Measurements from ENCODE around the gene AMPH. TPM values are rescaled to one million over a fixed set of nuclear protein-coding genes. Genes with fewer than 3 reads are reported as not detected.

AMPH gene
- 26.4 TPM for polyA plus RNA-seq (2013, experiment 1 of 2)
- polyA plus RNA-seq (2013, experiment 2 of 2), result 26.2 TPM

- H3K18ac ChIP-seq (ENCODE audit: low read length), result peak within 1 kb of the TSS; percentile 96
- H3K27me3 ChIP-seq (ENCODE audit: control insufficient read depth in 3 of 3, insufficient read depth in 3 of 3, low read depth in 1 of 3, low read length in 3 of 3), result peaks cover 0 to 8% (median 0%) of the 10 kb centered on the region in 3 experiments
- peak; percentile 78 for DNase-seq (ENCODE audit: low spot score)
- no peak within 1 kb of the TSS for H3K27ac ChIP-seq (replicated peaks; ENCODE audit: low read length)
- peaks cover 0 to 2% of the 10 kb centered on the region in 2 donors for H3K9me3 ChIP-seq (replicated peaks in 1 of 2; ENCODE audit: control insufficient read depth in 2 of 2, insufficient read depth in 1 of 2, low read depth in 1 of 2, low read length in 2 of 2)
- WGBS, 2 donors (ENCODE audit: extremely low coverage in 2 of 2, insufficient read length in 2 of 2, insufficient replicate concordance in 1 of 2), result no CpG with 5 or more reads among the region's 105 CpGs
- peaks cover 4 to 14% of the 10 kb centered on the region in 2 donors for H3K4me1 ChIP-seq (ENCODE audit: control insufficient read depth in 2 of 2, insufficient read depth in 1 of 2, low read depth in 1 of 2, low read length in 2 of 2)
- no peak within 1 kb of the TSS for H3K23ac ChIP-seq (ENCODE audit: low read depth, low read length, poor library complexity)
- no peak within 1 kb of the TSS for H4K91ac ChIP-seq (ENCODE audit: low read depth, low read length, poor library complexity)
- H3K36me3 ChIP-seq (replicated peaks in 1 of 2; ENCODE audit: control insufficient read depth in 2 of 2, insufficient read depth in 2 of 2, low read length in 2 of 2), result no peaks in the 10 kb centered on the region
- peak within 1 kb of the TSS; percentile 17 for H2BK12ac ChIP-seq (ENCODE audit: low read length)
- H3K14ac ChIP-seq (ENCODE audit: low read length), result no peak within 1 kb of the TSS
- no peak within 1 kb of the TSS for H4K8ac ChIP-seq (ENCODE audit: low read depth, low read length)
- no peak within 1 kb of the TSS for H3K4ac ChIP-seq (ENCODE audit: low read length)
- no peaks in the 10 kb centered on the region for H3K79me1 ChIP-seq (ENCODE audit: low read depth, low read length)
- H2AK5ac ChIP-seq (ENCODE audit: low read depth, low read length), result no peak within 1 kb of the TSS
- peak within 1 kb of the TSS; percentile 72 for H3K4me2 ChIP-seq (ENCODE audit: insufficient read depth, low read length, poor library complexity, severe bottlenecking)
- peak within 1 kb of the TSS; percentile 68 to 83 for H3K4me3 ChIP-seq (ENCODE audit: low read length in 2 of 2)
- peak within 1 kb of the TSS; percentile 83 for H2BK5ac ChIP-seq (ENCODE audit: low read length)
- peak within 1 kb of the TSS; percentile 68 for H2BK15ac ChIP-seq (ENCODE audit: low read length)
- peak within 1 kb of the TSS; percentile 17 for H2BK120ac ChIP-seq (ENCODE audit: low read depth, low read length)
- H2AFZ ChIP-seq (ENCODE audit: low read length), result peak within 1 kb of the TSS; percentile 98
- peak within 1 kb of the TSS; percentile 94 for H3K9ac ChIP-seq (ENCODE audit: low read depth, low read length, poor library complexity)
Observed at GRCh38 chr7:38630720-38631673, at the start of gene AMPH. TSS of gene AMPH (minus strand) at chr7:38631373. CDS start at chr7:38631351, 22 bp downstream.

GRCh38 chr7:38679419-38679818, 48.2 kb upstream of the AMPH start:
- H3K18ac ChIP-seq (ENCODE audit: low read length), result no peak overlapping the region
- no peaks in the 10 kb centered on the region for H3K79me1 ChIP-seq (ENCODE audit: low read depth, low read length)
- no peak overlapping the region for H3K9ac ChIP-seq (ENCODE audit: low read depth, low read length, poor library complexity)
- no peak overlapping the region for H2AK5ac ChIP-seq (ENCODE audit: low read depth, low read length)
- no peak overlapping the region for H2BK5ac ChIP-seq (ENCODE audit: low read length)
- H3K4me1 ChIP-seq (ENCODE audit: control insufficient read depth in 2 of 2, insufficient read depth in 1 of 2, low read depth in 1 of 2, low read length in 2 of 2), result peaks cover 0 to 3% of the 10 kb centered on the region in 2 donors
- H3K27ac ChIP-seq (replicated peaks; ENCODE audit: low read length), result no peak overlapping the region
- H3K4me2 ChIP-seq (ENCODE audit: insufficient read depth, low read length, poor library complexity, severe bottlenecking), result no peak overlapping the region
- H3K4ac ChIP-seq (ENCODE audit: low read length), result no peak overlapping the region
- no peak for DNase-seq (ENCODE audit: low spot score)
- H3K9me3 ChIP-seq (replicated peaks in 1 of 2; ENCODE audit: control insufficient read depth in 2 of 2, insufficient read depth in 1 of 2, low read depth in 1 of 2, low read length in 2 of 2), result no peaks in the 10 kb centered on the region
- peaks cover 0 to 14% (median 0%) of the 10 kb centered on the region in 3 experiments for H3K27me3 ChIP-seq (ENCODE audit: control insufficient read depth in 3 of 3, insufficient read depth in 3 of 3, low read depth in 1 of 3, low read length in 3 of 3)
- no peak overlapping the region for H2BK120ac ChIP-seq (ENCODE audit: low read depth, low read length)
- no peak overlapping the region for H3K23ac ChIP-seq (ENCODE audit: low read depth, low read length, poor library complexity)
- H4K8ac ChIP-seq (ENCODE audit: low read depth, low read length), result no peak overlapping the region
- H3K36me3 ChIP-seq (replicated peaks in 1 of 2; ENCODE audit: control insufficient read depth in 2 of 2, insufficient read depth in 2 of 2, low read length in 2 of 2), result no peaks in the 10 kb centered on the region
- no peak overlapping the region for H2BK12ac ChIP-seq (ENCODE audit: low read length)
- no peak overlapping the region for H3K14ac ChIP-seq (ENCODE audit: low read length)
- no peak overlapping the region for H2BK15ac ChIP-seq (ENCODE audit: low read length)
- H2AFZ ChIP-seq (ENCODE audit: low read length), result no peak overlapping the region
- no CpG with 5 or more reads among the region's 3 CpGs for WGBS, 2 donors (ENCODE audit: extremely low coverage in 2 of 2, insufficient read length in 2 of 2, insufficient replicate concordance in 1 of 2)
- H3K4me3 ChIP-seq (ENCODE audit: low read length in 2 of 2), result no peak overlapping the region
- no peak overlapping the region for H4K91ac ChIP-seq (ENCODE audit: low read depth, low read length, poor library complexity)

- H3K36me3 ChIP-seq (replicated peaks in 1 of 2; ENCODE audit: control insufficient read depth in 2 of 2, insufficient read depth in 2 of 2, low read length in 2 of 2), result no peaks in the 10 kb centered on the region
- H2BK120ac ChIP-seq (ENCODE audit: low read depth, low read length), result no peak overlapping the region
- H3K23ac ChIP-seq (ENCODE audit: low read depth, low read length, poor library complexity), result no peak overlapping the region
- no peaks in the 10 kb centered on the region for H3K9me3 ChIP-seq (replicated peaks in 1 of 2; ENCODE audit: control insufficient read depth in 2 of 2, insufficient read depth in 1 of 2, low read depth in 1 of 2, low read length in 2 of 2)
- no peak overlapping the region for H2BK15ac ChIP-seq (ENCODE audit: low read length)
- H3K9ac ChIP-seq (ENCODE audit: low read depth, low read length, poor library complexity), result no peak overlapping the region
- H3K14ac ChIP-seq (ENCODE audit: low read length), result peak overlapping the region; percentile 11
- no peak overlapping the region for H3K27ac ChIP-seq (replicated peaks; ENCODE audit: low read length)
- no peak overlapping the region for H2AK5ac ChIP-seq (ENCODE audit: low read depth, low read length)
- H2AFZ ChIP-seq (ENCODE audit: low read length), result no peak overlapping the region
- H4K91ac ChIP-seq (ENCODE audit: low read depth, low read length, poor library complexity), result no peak overlapping the region
- peaks cover 0 to 3% of the 10 kb centered on the region in 2 donors for H3K4me1 ChIP-seq (ENCODE audit: control insufficient read depth in 2 of 2, insufficient read depth in 1 of 2, low read depth in 1 of 2, low read length in 2 of 2)
- H4K8ac ChIP-seq (ENCODE audit: low read depth, low read length), result no peak overlapping the region
- no peak overlapping the region for H3K18ac ChIP-seq (ENCODE audit: low read length)
- no CpG with 5 or more reads among the region's 1 CpG for WGBS, 2 donors (ENCODE audit: extremely low coverage in 2 of 2, insufficient read length in 2 of 2, insufficient replicate concordance in 1 of 2)
- no peaks in the 10 kb centered on the region for H3K79me1 ChIP-seq (ENCODE audit: low read depth, low read length)
- H3K4me3 ChIP-seq (ENCODE audit: low read length in 2 of 2), result no peak overlapping the region
- peaks cover 0 to 14% (median 0%) of the 10 kb centered on the region in 3 experiments for H3K27me3 ChIP-seq (ENCODE audit: control insufficient read depth in 3 of 3, insufficient read depth in 3 of 3, low read depth in 1 of 3, low read length in 3 of 3)
- no peak overlapping the region for H2BK12ac ChIP-seq (ENCODE audit: low read length)
- H3K4me2 ChIP-seq (ENCODE audit: insufficient read depth, low read length, poor library complexity, severe bottlenecking), result no peak overlapping the region
- no peak overlapping the region for H2BK5ac ChIP-seq (ENCODE audit: low read length)
- no peak for DNase-seq (ENCODE audit: low spot score)
- no peak overlapping the region for H3K4ac ChIP-seq (ENCODE audit: low read length)
Observed at GRCh38 chr7:38678698-38679054, 47.5 kb upstream of the AMPH start.

- no peak overlapping the region for H3K4ac ChIP-seq (ENCODE audit: low read length)
- H2BK12ac ChIP-seq (ENCODE audit: low read length), result no peak overlapping the region
- H3K36me3 ChIP-seq (replicated peaks in 1 of 2; ENCODE audit: control insufficient read depth in 2 of 2, insufficient read depth in 2 of 2, low read length in 2 of 2), result no peaks in the 10 kb centered on the region
- H3K27me3 ChIP-seq (ENCODE audit: control insufficient read depth in 3 of 3, insufficient read depth in 3 of 3, low read depth in 1 of 3, low read length in 3 of 3), result peaks cover 0 to 14% (median 0%) of the 10 kb centered on the region in 3 experiments
- H3K9ac ChIP-seq (ENCODE audit: low read depth, low read length, poor library complexity), result no peak overlapping the region
- H2AK5ac ChIP-seq (ENCODE audit: low read depth, low read length), result no peak overlapping the region
- H3K79me1 ChIP-seq (ENCODE audit: low read depth, low read length), result no peaks in the 10 kb centered on the region
- no peak overlapping the region for H2BK15ac ChIP-seq (ENCODE audit: low read length)
- no peak overlapping the region for H3K23ac ChIP-seq (ENCODE audit: low read depth, low read length, poor library complexity)
- no peak overlapping the region for H3K27ac ChIP-seq (replicated peaks; ENCODE audit: low read length)
- no CpG with 5 or more reads among the region's 5 CpGs for WGBS, 2 donors (ENCODE audit: extremely low coverage in 2 of 2, insufficient read length in 2 of 2, insufficient replicate concordance in 1 of 2)
- peaks cover 0 to 3% of the 10 kb centered on the region in 2 donors for H3K4me1 ChIP-seq (ENCODE audit: control insufficient read depth in 2 of 2, insufficient read depth in 1 of 2, low read depth in 1 of 2, low read length in 2 of 2)
- no peak overlapping the region for H4K91ac ChIP-seq (ENCODE audit: low read depth, low read length, poor library complexity)
- H3K4me2 ChIP-seq (ENCODE audit: insufficient read depth, low read length, poor library complexity, severe bottlenecking), result no peak overlapping the region
- no peak overlapping the region for H3K18ac ChIP-seq (ENCODE audit: low read length)
- no peaks in the 10 kb centered on the region for H3K9me3 ChIP-seq (replicated peaks in 1 of 2; ENCODE audit: control insufficient read depth in 2 of 2, insufficient read depth in 1 of 2, low read depth in 1 of 2, low read length in 2 of 2)
- DNase-seq (ENCODE audit: low spot score), result no peak
- no peak overlapping the region for H4K8ac ChIP-seq (ENCODE audit: low read depth, low read length)
- H2BK5ac ChIP-seq (ENCODE audit: low read length), result no peak overlapping the region
- no peak overlapping the region for H2AFZ ChIP-seq (ENCODE audit: low read length)
- peak overlapping the region; percentile 11 for H3K14ac ChIP-seq (ENCODE audit: low read length)
- H2BK120ac ChIP-seq (ENCODE audit: low read depth, low read length), result no peak overlapping the region
- no peak overlapping the region for H3K4me3 ChIP-seq (ENCODE audit: low read length in 2 of 2)
Observed at GRCh38 chr7:38677981-38678697, 47.0 kb upstream of the AMPH start.
